ENCODE measurements around the gene IFRD2. TPM values are rescaled to one million over a fixed set of nuclear protein-coding genes. Genes with fewer than 3 reads are reported as not detected.

The IFRD2 gene
- total RNA-seq (2022; extraction: Qiagen RNA extraction; ENCODE audit: low read depth): 73.1 to 92.6 TPM (median 90.1 TPM) in 5 replicates

GRCh38 chr3:50292159-50293078 lies at the start of gene IFRD2:
IFRD2 (minus strand) TSS chr3:50292429; CDS start chr3:50292274, 155 bp downstream.

GRCh38 chr3:50340448-50341329 lies 48.5 kb upstream of the IFRD2 start, which contains the start of gene RASSF1:
RASSF1 (minus strand) TSS chr3:50340836; CDS start chr3:50340805, 31 bp downstream.

GRCh38 chr3:50327943-50328691 lies 35.9 kb upstream of the IFRD2 start, which contains the start of gene TUSC2:
TUSC2 (minus strand) TSS chr3:50328223; CDS start chr3:50328099, 124 bp downstream.

GRCh38 chr3:50322386-50323091 lies 30.3 kb upstream of the IFRD2 start, which contains the start of gene HYAL2:
HYAL2 (minus strand) TSS chr3:50322745; CDS start chr3:50320489, 2,256 bp downstream.

GRCh38 chr3:50303013-50303815 lies 11.0 kb upstream of the IFRD2 start, which contains the start of gene HYAL1:
HYAL1 (minus strand) TSS chr3:50303574; CDS start chr3:50302956, 618 bp downstream.

GRCh38 chr3:50298836-50299637 lies 6.8 kb upstream of the IFRD2 start, which contains the start of the genes HYAL3 and NAA80:
HYAL3 (minus strand) TSS chr3:50299405; CDS start chr3:50295602, 3,803 bp downstream.
NAA80 (minus strand) TSS chr3:50299405; CDS start chr3:50297463, 1,942 bp downstream.

GRCh38 chr3:50278880-50279224 lies 13.4 kb downstream of the IFRD2 start, which contains the start of gene LSMEM2:
LSMEM2 (plus strand) TSS chr3:50279087; CDS start chr3:50279114, 27 bp downstream.

GRCh38 chr3:50268703-50269451 lies 23.4 kb downstream of the IFRD2 start, which contains the start of gene SEMA3B:
SEMA3B (plus strand) TSS chr3:50269147; CDS start chr3:50269241, 94 bp downstream.

Other genes with a start within 250 kb of the IFRD2 start
- 29.4 to 36.2 TPM (median 32.1 TPM) in 5 replicates for gene RBM5, start 203.5 kb downstream of the IFRD2 start, total RNA-seq (2022; extraction: Qiagen RNA extraction; ENCODE audit: low read depth)
- gene SEMA3F, start 137.1 kb downstream of the IFRD2 start, total RNA-seq (2022; extraction: Qiagen RNA extraction; ENCODE audit: low read depth): 6.6 to 12.1 TPM (median 10.9 TPM) in 5 replicates
- gene GNAT1, start 100.8 kb downstream of the IFRD2 start, total RNA-seq (2022; extraction: Qiagen RNA extraction; ENCODE audit: low read depth): not detected in 5 replicates
- gene SLC38A3, start 87.2 kb downstream of the IFRD2 start, total RNA-seq (2022; extraction: Qiagen RNA extraction; ENCODE audit: low read depth): 0.05 to 0.32 TPM (median 0.10 TPM) in 3 of 5 replicates, not detected in the others
- gene GNAI2, start 56.2 kb downstream of the IFRD2 start, total RNA-seq (2022; extraction: Qiagen RNA extraction; ENCODE audit: low read depth): 31.9 to 44.2 TPM (median 43.1 TPM) in 5 replicates
- gene SEMA3B, start 23.3 kb downstream of the IFRD2 start, total RNA-seq (2022; extraction: Qiagen RNA extraction; ENCODE audit: low read depth): 5.2 to 10.2 TPM (median 6.5 TPM) in 5 replicates
- 0.13 TPM in 1 of 5 replicates, not detected in the others for gene LSMEM2, start 13.3 kb downstream of the IFRD2 start, total RNA-seq (2022; extraction: Qiagen RNA extraction; ENCODE audit: low read depth)
- gene HYAL3, start 7.0 kb upstream of the IFRD2 start, total RNA-seq (2022; extraction: Qiagen RNA extraction; ENCODE audit: low read depth): 5.4 to 9.6 TPM (median 7.6 TPM) in 5 replicates
- gene NAA80, start 7.0 kb upstream of the IFRD2 start, total RNA-seq (2022; extraction: Qiagen RNA extraction; ENCODE audit: low read depth): 3.4 to 6.7 TPM (median 5.9 TPM) in 5 replicates
- gene HYAL1, start 11.1 kb upstream of the IFRD2 start, total RNA-seq (2022; extraction: Qiagen RNA extraction; ENCODE audit: low read depth): 0.27 to 0.50 TPM (median 0.45 TPM) in 5 replicates
- gene HYAL2, start 30.3 kb upstream of the IFRD2 start, total RNA-seq (2022; extraction: Qiagen RNA extraction; ENCODE audit: low read depth): 18.0 to 26.2 TPM (median 24.2 TPM) in 5 replicates
- gene TUSC2, start 35.8 kb upstream of the IFRD2 start, total RNA-seq (2022; extraction: Qiagen RNA extraction; ENCODE audit: low read depth): 23.2 to 42.9 TPM (median 38.6 TPM) in 5 replicates
- gene RASSF1, start 48.4 kb upstream of the IFRD2 start, total RNA-seq (2022; extraction: Qiagen RNA extraction; ENCODE audit: low read depth): 15.6 to 21.0 TPM (median 20.4 TPM) in 5 replicates
- gene ZMYND10, start 53.3 kb upstream of the IFRD2 start, total RNA-seq (2022; extraction: Qiagen RNA extraction; ENCODE audit: low read depth): 0.87 to 1.4 TPM (median 1.1 TPM) in 5 replicates
- 10.9 to 13.8 TPM (median 11.9 TPM) in 5 replicates for gene NPRL2, start 58.3 kb upstream of the IFRD2 start, total RNA-seq (2022; extraction: Qiagen RNA extraction; ENCODE audit: low read depth)
- 14.3 to 23.8 TPM (median 20.5 TPM) in 5 replicates for gene CYB561D2, start 58.4 kb upstream of the IFRD2 start, total RNA-seq (2022; extraction: Qiagen RNA extraction; ENCODE audit: low read depth)
- gene TMEM115, start 67.1 kb upstream of the IFRD2 start, total RNA-seq (2022; extraction: Qiagen RNA extraction; ENCODE audit: low read depth): 34.2 to 49.4 TPM (median 44.2 TPM) in 5 replicates
- 0.25 to 0.75 TPM (median 0.58 TPM) in 5 replicates for gene CACNA2D2, start 211.2 kb upstream of the IFRD2 start, total RNA-seq (2022; extraction: Qiagen RNA extraction; ENCODE audit: low read depth)